Astrocyte of the spinal cord (primary cell): ENCODE data around the gene GAP43.

Experiments used
- DNase-seq: peaks from one replicate; pipeline ENCODE4 v3.0.0; 2011; ENCODE audit warnings: low read depth, low spot score
- H3K4me3 ChIP-seq: 2 replicates; pipeline ENCODE4 v1.5.1; 2011; ENCODE audit warnings: low read depth, mild to moderate bottlenecking, low read length, moderate library complexity
- CTCF ChIP-seq: IDR thresholded peaks from 2 replicates; pipeline ENCODE4 v1.5.1; 2012; ENCODE audit warnings: low read depth, mild to moderate bottlenecking, low read length, inconsistent platforms
- in situ Hi-C: cut with HindIII; loops from 2 replicates; pipeline ENCODE4 v1.10.0; 2017; ENCODE audit warnings: low sequenced_read_pairs

Gene GAP43

GRCh38 chr3:115623044-115623868 lies at the start of gene GAP43:
Gene GAP43 (plus strand): TSS chr3:115623510. CDS start chr3:115623690, 180 bp downstream.
- peak; percentile 82 for DNase-seq
- no peak for TF ChIP-seq CTCF
- H3K4me3 ChIP-seq = peak within 1 kb of the TSS; percentile 43
- in situ Hi-C loops = no loop called here

- no peak for DNase-seq
- no peak for TF ChIP-seq CTCF
- no peak overlapping the region for H3K4me3 ChIP-seq
- in situ Hi-C loops = no loop called here
Measured at GRCh38 chr3:115576325-115576875, 46.9 kb upstream of the GAP43 start.

GRCh38 chr3:115577000-115577399 lies 46.3 kb upstream of the GAP43 start:
- in situ Hi-C loops = no loop called here
- no peak for DNase-seq
- no peak overlapping the region for H3K4me3 ChIP-seq
- no peak for TF ChIP-seq CTCF

GRCh38 chr3:115578331-115578730 lies 45.0 kb upstream of the GAP43 start:
- no peak for DNase-seq
- in situ Hi-C loops = no loop called here
- no peak for TF ChIP-seq CTCF
- H3K4me3 ChIP-seq = no peak overlapping the region

- no peak overlapping the region for H3K4me3 ChIP-seq
- DNase-seq = peak; percentile 1
- TF ChIP-seq CTCF = no peak
- in situ Hi-C loops = no loop called here
Measured at GRCh38 chr3:115580566-115580965, 42.7 kb upstream of the GAP43 start.

GRCh38 chr3:115581362-115582135 lies 41.8 kb upstream of the GAP43 start:
- TF ChIP-seq CTCF = no peak
- in situ Hi-C loops = no loop called here
- no peak overlapping the region for H3K4me3 ChIP-seq
- peak; percentile 16 for DNase-seq
